HG02981 (cell line): ENCODE data around the gene FBXL3.
"Not testable (repeated sequence)": the region's sequence is repeated elsewhere in the genome, so short reads cannot be mapped to it uniquely, and the experiment has no call there.

Experiments used
- ATAC-seq: cut with Tn5 transposase; IDR thresholded peaks from one replicate; pipeline ENCODE4 v1.9.1; 2021; ENCODE audit warnings: mild to moderate bottlenecking, moderate library complexity; ENCODE audit not compliant: unreplicated experiment

The FBXL3 gene

DNA sequence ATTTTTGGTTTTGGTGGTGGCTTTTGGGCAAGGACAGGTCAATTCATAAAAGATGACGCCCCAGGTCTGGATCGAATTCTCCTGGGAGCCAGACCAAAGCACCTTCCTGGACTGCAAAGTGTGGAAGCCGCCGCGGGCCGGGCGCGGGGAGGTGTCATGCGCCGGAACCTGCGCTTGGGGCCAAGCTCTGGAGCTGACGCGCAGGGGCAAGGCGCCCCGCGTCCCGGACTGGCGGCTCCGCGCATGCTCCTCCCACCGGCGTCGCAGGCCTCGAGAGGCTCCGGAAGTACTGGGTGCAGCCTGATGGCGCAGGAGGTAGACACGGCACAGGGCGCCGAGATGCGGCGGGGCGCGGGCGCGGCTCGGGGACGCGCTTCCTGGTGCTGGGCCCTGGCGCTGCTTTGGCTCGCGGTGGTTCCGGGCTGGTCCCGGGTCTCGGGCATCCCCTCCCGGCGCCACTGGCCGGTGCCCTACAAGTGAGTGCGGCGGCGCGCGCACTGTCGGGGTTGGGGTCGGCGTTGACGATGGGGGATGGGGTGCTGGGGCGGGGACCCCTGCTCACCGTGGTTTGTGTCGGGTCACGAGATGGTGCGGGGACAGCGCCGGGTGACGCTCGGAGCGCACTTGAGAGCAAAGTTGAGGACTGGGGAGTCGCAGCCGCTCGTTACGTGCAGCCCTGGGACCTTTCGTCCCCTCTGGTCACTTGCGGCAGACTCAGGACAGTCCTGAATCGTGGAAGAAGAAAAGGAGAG, 35.0 kb downstream of the FBXL3 start, which contains the start of gene CLN5:
TSS of gene CLN5 (plus strand) at position 286 of the 752 bp plus-strand sequence. CDS start at position 304, 18 bp downstream.
- peak; percentile 92 for ATAC-seq

GRCh38 chr13:76991432-76991795, 35.5 kb downstream of the FBXL3 start:
- peak; percentile 69 for ATAC-seq

- no peak for ATAC-seq
Observed at GRCh38 chr13:76983676-76984075, 43.3 kb downstream of the FBXL3 start.

- ATAC-seq = no peak
Observed at GRCh38 chr13:76982061-76982460, 44.9 kb downstream of the FBXL3 start.

GRCh38 chr13:76980075-76980718, 46.8 kb downstream of the FBXL3 start:
- peak; percentile 100 for ATAC-seq

DNA sequence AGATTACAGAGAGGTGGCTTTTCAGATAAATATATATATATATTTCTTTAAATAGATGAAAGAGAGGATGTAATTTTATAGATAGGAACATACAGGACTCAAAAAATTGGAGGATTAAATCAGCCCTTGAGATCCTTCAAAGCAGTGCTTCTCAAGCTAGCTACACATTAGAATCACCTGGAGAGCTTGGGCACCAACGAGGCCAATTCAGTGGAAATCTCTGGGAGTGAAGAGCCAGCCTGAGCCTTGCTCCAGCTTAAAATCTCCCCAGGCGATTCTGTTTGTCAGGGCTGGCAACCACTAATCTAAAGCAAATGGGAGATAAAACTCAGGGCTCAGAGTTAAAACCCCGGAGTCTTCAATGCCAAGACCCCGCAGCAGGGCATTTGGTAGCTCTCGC, 50.0 kb downstream of the FBXL3 start:
- no peak for ATAC-seq

GRCh38 chr13:76976490-76976889, 50.5 kb downstream of the FBXL3 start:
- ATAC-seq = no peak

GRCh38 chr13:76975863-76976262, 51.1 kb downstream of the FBXL3 start:
- no peak for ATAC-seq

DNA sequence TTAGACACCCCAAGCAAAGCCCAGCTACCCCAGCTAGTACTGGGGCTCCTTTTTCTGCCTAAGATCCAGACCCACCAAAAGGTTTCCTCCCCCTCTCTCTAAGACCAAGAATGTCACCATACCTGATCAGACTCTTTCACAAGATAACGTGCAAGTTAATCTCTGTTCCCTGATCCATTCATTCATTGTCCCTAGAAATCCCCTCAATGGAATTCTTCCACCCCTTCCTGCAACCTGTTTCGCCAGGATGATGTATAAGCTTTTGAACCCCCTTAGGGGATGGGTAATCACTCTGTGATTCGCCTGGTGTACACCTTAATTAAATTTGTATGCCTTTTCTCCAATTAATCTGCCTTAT, 52.4 kb downstream of the FBXL3 start:
- ATAC-seq = no peak

- no peak for ATAC-seq
Observed at GRCh38 chr13:76973920-76974617, 52.9 kb downstream of the FBXL3 start.

DNA sequence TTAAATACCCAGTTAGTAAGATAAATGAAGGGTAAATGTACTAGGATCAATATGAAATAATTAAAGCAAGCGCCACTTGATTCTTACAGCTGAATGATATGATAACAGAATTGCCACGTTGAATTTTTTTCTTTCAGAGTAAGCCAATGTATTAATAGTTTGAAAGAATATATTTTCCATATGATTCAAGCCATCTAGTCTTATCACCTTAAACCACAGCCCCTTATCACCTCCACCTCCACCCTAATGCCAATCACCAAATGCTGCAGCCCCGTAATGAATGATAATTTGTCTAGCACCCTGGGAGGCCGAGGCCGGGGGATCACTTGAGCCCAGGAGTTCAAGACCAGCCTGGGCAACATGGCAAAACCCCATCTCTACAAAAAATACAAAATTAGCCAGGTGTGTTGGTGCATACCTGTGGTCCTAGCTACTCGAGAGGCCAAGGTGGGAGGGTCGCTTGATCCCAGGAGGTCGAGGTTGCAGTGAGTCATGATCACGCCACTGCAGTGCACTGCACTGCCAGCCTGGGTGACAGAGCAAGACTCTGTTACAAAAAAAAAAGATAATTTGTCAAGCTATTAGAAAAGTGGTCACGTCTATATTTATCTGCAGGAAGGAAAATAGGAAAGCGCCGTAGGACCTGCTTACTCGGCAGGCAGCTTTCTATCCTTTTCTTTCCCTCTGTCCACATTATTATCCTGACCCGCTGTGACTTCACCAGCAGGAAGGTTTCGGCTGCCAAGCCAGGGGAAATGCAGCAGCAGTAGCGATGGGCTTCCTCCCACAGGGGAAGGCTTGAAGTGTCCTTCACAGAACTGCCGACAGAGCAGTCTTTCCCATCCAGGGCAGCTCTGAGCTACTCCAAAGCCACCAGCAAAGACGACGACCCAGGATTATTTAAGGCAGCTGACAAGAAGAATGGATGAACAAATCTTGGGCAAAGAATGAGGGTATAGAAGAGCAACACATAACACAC, 54.8 kb downstream of the FBXL3 start:
- ATAC-seq = no peak

DNA sequence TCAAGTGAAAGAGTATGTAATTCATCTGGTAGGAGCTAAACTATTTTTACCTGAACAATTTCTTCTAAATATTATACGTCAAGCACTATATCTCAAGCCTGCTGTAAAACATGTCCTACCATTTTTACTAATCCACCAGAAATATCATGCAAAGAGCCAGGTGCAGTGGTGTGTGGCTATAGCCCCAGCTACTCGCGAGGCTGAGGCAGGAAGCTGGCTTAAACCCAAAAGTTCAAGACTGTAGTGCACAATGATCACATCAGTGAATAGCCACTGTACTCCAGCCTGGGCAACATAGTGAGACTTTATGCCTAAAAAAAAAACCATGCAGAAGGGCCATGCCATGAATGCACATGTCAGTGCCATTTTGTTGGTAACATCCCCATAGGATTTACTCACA, 55.7 kb downstream of the FBXL3 start:
- no peak for ATAC-seq

DNA sequence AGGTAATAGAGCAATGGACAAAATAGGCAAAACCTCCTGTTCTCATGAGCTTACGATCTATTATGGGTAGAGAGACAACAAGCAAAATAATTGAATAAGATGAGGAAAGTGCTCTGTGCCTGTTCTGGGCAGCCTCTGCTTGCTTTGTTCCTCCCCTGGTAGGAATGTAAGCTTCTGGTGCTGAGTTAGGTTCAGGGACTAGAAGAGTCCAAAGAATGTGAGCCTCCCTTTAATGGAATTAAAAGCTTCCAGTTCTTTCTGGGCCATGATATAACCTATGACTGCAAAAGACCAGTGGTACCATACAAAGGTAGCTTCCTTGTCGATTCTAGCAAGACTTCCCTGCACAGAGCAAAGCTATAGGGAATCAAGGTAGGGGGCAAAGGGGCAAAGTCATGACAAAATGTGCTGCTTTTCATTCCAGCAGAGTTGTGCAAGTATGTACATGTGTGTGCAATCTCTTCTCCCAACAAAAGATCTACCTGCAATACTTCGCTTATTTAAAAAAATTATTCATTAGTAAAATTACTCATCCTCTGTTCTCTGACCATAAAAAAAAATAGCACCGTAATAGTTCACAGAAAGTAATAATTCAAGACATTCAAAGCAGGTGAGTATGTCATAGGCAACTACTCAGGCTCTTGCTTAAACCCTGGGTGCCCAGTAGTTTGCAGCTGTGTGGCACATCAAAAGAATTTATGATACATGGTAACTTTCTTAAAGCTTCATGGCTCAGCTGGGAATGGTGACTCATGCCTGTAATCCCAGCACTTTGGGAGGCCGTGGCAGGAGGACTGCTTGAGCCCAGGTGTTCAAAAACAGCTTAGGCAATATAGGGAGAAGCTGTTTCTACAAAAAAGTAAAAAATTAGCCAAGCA, 57.2 kb downstream of the FBXL3 start:
- no peak for ATAC-seq

- ATAC-seq = no peak
Observed at GRCh38 chr13:76968041-76968440, 58.9 kb downstream of the FBXL3 start.

DNA sequence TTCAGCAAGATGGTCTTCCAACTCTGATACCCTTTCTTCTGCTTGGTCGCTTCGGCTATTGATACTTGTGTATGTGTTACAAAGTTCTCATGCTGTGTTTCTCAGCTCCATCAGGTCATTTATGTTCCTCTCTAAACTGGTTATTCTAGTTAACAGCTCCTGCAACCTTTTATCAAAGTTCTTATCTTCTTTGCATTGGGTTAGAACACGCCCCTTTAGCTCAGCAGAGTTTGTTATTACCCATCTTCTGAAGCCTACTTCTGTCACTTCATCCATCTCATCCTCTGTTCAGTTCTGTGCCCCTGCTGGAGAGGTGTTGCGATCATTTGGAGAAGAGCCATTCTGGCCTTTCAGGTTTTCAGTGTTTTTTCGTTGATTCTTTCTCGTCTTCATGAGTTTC, 59.9 kb downstream of the FBXL3 start:
- ATAC-seq = no peak

- ATAC-seq = no peak
Observed at GRCh38 chr13:76965759-76966421, 61.1 kb downstream of the FBXL3 start.

DNA sequence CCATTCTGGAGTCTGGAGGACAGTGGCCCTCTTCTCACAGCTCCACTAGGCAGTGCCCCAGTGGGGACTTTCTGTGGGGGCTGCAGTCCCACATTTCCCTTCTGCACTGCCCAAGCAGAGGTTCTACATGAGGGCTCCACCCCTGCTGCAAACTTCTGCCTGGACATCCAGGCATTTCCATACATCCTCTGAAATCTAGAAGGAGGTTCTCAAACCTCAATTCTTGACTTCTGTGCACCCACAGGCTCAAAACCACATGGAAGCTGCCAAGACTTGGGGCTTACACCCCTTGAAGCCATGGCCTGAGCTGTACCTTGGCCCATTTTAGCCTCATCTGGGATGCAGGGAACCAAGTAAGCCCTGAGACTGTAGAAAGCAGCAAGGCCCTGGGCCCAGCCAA, 67.2 kb downstream of the FBXL3 start:
- not testable (repeated sequence) for ATAC-seq

- no peak for ATAC-seq
Observed at GRCh38 chr13:76958841-76959432, 68.0 kb downstream of the FBXL3 start.

- ATAC-seq = no peak
Observed at GRCh38 chr13:76955661-76956060, 71.3 kb downstream of the FBXL3 start.
